NCI-H774 (cell line): Measurements from ENCODE around the gene LAMA5.

ENCODE experiments used
- DNase-seq: peaks from one replicate; lab custom pipeline; 2025; lab: John Stamatoyannopoulos, UW

Gene LAMA5

DNA sequence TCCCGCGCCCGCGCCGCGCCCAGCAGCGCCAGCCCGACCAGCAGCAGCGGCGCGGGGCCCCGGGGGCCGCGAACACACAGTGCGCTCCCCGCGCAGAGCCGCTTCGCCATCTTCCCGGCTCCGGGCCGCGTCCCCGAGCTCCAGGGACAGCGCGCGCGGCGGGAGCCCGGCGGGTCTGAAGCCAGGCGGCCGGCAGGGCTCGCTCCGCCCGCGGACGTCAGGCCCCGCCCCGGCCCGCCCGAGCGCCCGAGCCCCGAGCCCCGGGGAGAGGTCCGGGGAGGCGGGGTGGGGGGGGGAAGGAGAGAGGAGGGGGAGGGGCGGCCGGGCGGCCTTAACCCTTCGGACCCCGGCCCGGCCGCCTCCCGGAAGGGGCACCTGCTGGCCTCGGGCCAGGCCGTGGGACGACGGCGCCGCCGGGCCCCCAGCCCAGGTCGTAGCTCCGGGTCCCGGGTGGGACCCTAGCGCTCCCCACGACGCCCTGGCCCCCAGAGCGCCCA lies at the start of gene LAMA5:
Gene LAMA5, minus strand, starts transcription at position 177 of the 497 bp plus-strand sequence. Its CDS starts 67 bp downstream, at position 110.
- DNase-seq, result peak; percentile 23

DNA sequence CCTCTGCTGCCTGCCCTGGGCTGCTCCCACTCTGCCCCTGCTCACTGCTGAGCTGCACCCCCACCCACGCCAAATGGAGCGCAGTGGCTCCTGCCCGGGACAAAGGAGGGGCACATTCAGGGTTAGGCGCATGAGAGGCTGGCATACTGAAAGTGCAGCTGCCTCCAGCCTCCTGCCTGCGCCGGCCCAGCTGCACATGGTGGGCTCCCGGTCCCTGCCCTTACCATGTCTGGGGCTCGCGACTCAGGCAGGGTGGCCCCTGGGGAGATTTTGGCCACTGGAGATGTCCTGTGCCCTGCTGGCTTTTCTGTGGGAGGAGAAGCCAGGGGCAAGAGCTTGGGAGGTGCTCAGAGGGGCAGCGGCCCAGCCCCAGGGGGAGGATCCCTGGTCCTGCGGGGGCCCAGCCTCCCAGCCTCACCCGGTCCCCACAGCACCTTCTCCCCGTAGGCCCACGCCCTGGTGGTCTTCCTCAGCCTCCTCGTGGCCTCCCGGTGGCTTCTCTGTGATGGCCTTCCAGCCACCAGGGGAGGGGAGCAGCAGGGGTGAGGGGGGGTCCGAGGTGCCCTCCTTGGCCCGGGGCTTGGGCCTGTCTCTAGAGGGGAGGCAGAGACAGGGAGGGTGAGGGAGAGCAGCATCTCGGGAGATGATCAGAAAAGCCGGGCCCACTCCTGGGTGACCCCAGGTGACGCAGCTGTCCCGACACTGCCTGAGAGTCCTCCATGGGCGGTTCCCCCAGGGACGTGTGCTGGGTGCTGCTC lies 48.4 kb upstream of the LAMA5 start:
- DNase-seq, result no peak

DNA sequence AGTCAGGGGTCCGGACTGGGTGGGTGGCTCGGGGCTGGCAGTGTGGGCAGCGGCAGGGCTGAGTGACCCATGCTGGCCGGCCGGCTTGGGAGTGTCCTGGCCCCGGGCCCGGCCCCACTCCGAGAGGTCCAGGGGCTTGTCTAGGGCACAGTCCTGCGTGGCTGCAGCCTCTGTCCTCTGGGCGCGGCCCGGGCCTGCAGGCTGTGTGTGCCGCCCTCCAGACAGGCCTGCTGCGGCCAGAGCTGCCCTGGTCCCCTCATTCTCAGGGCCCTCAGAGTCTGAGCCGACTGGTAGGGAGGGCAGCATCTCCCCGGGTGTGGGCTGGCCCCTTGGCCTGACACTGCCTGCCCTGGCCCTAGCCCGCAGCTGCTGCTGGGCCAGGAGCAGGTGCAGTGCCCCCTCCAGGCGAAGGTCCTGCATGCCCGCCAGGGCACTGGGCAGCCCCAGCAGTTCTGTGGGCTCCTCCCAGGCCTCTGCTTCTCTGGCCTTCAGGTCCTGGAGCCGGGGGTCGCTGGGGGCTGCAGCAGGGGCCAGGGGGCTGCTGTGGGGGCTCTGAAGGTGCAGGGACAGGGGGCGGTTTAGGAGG lies 46.9 kb upstream of the LAMA5 start:
- no peak for DNase-seq

DNA sequence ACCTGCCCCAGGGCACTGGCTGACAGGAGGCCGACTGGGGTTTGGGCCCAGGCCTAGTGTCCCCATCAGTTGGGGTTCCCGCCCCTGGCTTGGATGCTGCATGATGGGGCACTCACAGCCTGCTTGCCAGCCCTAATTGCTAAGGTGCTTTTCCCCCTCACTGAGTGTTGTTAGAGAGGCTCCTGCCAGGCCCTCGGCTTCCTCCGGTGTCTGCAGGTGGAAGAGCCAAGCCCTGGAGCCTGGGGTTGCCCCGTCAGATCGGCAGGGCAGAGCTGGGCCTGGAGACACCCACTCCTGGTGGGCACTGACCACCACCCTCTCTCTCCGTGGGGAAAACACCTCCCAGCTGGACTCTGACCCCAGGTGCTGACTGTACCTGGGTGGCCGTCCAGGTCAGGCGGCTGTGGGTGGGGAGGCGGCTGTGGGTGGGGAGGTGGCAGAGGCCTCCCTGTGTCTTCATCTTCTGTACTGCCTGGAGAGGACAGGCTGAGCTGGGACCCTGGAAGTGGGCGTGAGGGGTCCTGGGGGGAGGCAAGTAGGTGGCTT lies 46.0 kb upstream of the LAMA5 start:
- no peak for DNase-seq

DNA sequence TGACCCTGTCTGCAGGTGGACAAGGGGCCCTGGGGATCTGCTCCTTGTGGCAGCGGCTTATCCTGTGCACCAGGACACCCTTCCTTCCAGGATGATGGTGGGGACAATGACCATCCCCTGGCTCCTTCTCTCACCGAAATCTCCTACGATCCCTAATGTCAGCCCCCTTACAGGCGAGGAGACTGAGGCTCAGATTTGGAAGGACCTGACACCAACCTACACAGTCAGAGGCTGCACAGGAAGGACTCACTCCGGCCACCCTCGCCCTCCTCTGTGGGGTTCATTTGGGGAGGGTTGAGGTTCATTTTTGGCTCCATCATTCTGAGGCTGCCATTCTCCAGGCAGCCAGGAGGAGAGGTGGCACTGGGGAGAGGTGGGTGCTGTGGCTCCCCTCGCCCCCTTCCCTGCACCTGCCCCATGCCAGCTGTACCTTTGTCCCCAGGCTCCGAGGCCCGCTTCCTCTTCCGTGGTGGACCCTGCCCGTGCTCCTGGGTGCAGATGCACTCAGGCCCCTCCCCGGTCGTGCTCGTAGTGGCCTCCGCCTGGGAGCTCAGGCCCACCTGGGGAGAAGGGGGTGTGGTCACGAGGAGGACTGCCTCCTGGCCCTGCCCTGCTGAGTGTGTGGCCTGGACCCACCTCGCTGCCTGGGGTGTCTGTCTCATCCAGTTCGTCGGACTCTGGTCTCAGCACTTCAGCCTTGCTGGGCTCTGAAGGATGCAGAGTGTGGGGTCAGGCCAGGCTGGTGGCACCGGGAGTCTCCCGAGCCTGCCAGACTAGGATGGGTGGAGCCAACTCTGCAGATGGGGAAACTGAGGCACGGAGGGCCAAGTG lies 45.3 kb upstream of the LAMA5 start:
- no peak for DNase-seq

GRCh38 chr20:62411479-62412193 lies 44.5 kb upstream of the LAMA5 start:
- no peak for DNase-seq

GRCh38 chr20:62410746-62411478 lies 43.8 kb upstream of the LAMA5 start:
- no peak for DNase-seq

- DNase-seq, result peak; percentile 45
Measured at GRCh38 chr20:62409931-62410745, 43.0 kb upstream of the LAMA5 start.

DNA sequence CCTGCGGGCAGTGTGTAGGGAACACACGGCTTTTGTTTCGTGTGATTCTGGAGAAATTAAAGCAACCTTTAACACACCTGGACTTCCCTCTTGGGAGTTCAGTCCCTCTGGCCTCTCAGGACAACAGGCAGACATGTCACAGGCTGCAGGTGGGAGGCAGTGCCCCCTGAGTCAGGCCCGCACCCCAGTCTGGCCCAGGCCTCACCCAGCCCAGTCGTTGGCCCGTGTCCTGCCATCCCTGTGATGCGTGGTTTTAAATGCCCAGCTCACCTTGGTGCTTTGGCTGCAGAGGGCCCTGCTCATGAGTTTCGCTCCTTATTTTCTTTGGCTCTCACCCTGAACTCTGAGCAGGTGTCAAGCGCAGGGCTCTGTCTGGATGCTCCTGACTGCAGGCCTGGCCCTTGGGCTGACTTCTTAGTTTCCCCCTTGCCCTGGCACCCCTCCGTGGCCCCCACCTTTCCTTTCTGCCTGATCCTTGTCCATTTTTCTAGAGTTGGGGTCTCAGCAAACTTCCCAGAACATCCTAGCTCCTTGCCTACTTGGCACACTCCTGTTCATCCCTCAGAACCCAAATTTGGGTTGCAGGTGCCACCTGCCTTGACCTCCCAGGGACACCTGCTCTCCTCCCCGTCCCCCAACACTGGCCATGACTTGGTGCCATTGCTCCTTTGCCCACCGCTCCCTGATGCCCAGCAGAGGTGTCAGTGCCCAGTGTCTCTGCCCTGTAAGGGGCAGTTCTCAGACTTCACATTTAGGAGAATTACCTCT lies 42.2 kb upstream of the LAMA5 start:
- no peak for DNase-seq

GRCh38 chr20:62408640-62409039 lies 41.5 kb upstream of the LAMA5 start:
- no peak for DNase-seq

DNA sequence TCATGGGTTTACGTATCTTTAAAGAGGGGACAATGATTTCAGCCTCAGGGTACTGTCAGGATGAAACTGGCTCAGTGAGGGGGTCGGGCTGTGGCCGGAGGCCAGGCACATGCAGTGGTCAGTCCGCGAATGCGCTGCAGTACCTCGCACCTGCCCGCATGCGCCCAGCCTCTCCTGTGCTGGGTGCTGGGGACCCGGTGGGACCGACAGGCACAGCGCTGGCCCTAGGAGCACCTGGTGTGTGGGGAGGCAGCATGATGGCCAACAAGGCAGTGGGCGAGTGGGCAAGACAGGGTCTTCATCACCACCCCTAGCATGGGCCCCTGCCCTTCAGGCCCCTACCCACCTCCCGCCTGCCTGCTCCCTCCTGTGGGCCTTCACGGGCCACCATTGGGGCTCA lies 40.9 kb upstream of the LAMA5 start:
- no peak for DNase-seq

DNA sequence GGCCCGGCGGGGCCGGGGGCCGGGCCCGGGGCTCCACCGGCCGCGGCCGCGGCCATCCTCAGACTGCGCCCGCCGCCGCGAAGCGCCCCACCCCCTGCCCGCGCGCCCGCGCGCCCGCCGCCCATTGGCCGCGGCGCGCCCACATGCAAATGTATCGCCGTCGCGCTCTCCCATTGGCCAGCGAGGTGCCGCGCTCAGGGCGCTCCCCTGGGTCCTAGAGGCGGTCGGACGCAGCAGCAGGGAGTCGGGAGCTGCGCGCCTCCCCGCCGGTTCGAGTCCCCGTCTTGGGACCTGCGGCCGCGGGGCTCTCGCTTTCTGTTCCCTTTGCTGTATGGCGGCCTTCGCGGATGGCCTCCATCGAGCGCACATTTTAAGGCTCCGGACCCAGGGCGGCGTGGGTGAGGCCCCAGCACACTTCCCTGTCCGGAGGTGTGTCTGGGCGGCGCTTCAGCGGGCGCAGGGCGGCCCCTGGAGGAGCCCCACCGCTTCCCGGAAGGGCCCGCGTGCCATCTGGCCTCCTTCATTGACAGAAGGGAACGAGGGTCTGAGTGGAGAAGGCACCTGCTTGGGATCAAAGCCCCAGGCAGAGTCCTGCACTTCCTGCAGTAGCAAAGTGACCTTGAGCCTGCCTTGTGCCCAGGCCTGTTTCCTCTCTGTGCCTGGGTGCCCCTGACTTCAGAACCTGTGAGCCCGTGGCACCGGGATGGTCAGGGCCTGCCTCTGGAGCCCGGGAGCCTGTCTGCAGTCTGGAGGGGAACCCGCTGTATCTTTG lies 40.3 kb upstream of the LAMA5 start, which contains the start of gene CABLES2:
Gene CABLES2, minus strand, starts transcription at position 65 of the 772 bp plus-strand sequence. Its CDS starts 9 bp downstream, at position 56.
- DNase-seq, result peak; percentile 92

DNA sequence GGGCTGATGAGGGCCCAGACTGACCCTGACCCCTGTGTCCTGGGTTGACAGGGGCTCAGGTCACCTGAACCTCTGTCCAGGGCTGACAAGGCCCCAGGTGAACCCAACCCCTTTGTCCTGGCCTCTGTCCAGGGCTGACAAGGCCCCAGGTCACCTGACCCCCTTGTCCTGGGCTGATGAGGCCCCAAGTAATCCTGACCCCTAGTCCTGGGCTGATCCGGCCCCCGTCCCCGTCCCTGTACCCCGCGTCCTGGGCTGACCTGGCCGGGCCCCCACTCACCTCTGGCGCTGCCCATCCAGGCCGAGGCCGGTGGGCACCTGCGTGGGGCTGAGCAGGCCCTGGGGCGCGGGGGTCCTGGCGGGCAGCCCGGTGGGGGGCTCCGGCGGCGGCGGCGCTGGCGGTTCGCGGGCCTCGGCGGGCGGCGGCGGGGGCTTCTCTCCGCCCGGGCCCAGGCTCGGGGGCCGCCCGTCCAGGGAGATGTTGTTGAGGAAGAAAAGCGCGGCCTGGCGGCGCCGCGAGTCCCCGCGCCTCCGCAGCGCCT lies 39.6 kb upstream of the LAMA5 start:
- no peak for DNase-seq

DNA sequence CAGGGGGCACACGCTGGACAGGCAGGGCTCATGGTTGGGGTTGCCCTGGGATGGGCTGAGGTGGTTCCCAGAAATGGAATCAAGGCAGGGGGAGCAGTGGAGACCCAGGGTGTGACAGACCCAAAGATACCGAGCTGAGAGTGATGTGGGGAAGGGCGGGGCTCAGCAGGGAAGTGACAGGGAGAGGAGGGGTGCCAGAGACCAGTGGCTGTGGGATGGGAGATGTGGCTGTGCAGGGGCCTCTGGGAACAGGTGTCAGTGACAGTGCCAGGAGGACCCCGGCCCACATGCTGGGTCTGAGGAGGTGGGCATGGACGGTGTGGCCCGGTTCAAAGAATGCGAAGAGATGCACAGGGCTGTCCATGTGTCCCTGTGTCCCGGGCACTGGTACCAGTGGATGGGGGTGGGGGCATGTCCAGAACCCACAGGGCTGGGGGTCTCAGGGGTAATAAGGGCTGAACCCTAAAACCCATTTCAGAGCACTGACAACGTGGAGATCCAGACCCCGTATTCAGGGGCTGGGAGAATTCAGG lies 38.9 kb upstream of the LAMA5 start:
- no peak for DNase-seq

DNA sequence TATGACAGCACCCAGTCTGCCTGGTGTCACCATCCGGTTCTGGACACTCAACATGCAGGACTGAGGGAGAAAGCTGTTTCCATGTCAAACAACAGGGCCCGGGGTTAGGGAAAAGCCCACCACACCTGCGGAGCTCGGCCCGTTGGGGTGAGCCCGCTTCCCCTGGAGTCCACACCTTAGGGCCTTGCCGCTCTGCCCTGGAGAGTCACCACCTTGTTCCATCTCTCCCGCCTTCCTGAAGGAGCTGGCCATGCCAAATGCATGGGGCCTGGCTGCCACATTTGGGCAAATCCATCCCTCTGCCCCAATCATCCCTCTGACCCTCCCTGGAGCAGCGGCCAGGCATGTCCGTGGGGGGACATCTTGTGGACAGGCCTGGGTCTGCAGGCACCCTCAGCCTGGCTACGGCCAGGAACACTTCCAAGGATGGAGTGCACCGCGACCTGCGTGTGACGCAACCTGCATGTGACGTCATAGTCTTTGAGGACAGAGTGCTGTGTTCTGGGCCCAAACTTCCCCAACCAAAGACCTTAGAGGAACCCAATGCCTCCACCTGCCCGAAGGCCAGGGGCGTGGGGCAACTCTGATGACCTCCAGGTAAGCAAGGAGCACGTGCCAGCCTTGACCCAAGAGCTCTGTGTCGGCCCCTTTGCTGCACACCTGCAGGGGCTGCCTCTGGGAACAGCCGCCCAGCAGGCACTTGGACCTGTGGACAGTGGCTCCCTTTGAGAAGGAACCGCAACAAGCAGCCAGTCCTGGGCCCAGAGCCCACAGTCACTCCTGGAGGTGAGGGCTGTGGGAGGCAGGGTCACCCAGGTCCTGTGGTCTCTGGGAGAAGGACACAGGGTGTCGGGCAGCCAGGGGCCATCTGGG lies 38.2 kb upstream of the LAMA5 start:
- DNase-seq, result no peak

DNA sequence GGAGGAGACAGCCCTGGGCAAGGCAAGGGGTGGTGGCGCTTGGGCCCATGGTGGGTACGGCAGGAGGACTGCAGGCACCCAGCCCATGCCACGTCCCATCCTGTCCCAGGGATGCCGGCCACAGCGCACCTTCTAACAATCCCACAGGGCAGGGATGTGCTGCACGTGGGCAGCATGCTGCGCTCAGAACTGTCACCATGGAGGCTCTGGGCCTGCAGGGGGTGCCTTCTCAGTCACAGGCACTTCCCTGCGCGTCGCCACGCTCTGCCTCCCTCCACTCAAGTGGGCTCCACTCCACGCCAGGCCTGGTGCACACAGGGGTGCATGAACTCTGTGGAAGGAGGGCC lies 37.6 kb upstream of the LAMA5 start:
- DNase-seq, result no peak

DNA sequence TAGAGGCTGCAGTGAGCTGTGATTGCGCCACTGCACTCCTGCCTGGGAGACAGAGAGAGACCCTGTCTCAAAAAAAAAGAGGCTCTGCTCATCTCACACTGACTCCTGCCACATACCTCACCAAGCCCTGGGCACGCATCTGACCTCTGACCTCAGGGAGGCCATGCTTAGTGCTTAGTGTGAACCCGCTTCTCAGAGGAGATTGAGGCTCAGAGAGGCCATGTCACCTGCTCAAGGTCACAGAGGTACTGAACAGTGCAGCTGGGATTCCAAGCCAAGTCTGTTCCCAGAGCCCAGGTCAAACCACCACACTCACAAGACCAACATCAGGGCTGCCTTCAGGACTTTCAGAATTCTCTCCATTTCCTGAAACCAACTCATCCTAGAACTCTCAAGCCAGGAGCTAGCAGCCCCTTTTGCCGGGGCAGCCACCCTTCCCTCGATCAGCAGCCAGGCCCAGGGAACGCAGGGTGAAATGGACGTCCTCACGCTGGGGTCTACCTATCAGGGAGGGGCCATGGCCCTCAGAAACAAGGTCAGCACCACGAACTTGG lies 37.1 kb upstream of the LAMA5 start:
- no peak for DNase-seq
